Colonic mucosa (tissue), 4 donors: ENCODE results near the gene OMG. TPM values are rescaled to one million over a fixed set of nuclear protein-coding genes. Genes with fewer than 3 reads are reported as not detected.

Source experiments
- DNase-seq: peaks from one replicate; pipeline ENCODE4 v3.0.0-alpha.2; 2020
- H3K27ac ChIP-seq: fragments of 200-600 bp; one replicate; pipeline ENCODE4 v1.8.0; 2021
- H3K27me3 ChIP-seq: fragments of 200-600 bp; one replicate; pipeline ENCODE4 v1.8.0; 2021
- H3K36me3 ChIP-seq: fragments of 200-600 bp; one replicate; pipeline ENCODE4 v1.8.0; 2021
- H3K4me1 ChIP-seq: fragments of 200-600 bp; one replicate; pipeline ENCODE4 v1.8.0; 2021; ENCODE audit warnings: mild to moderate bottlenecking
- H3K4me3 ChIP-seq: fragments of 200-600 bp; one replicate; pipeline ENCODE4 v1.8.0; 2021
- H3K9ac ChIP-seq, 2 donors: one replicate each; pipeline ENCODE4 v1.7.0; 2013; ENCODE audit warnings: control low read depth in 2 of 2, low read depth in 2 of 2, low read length in 2 of 2
- H3K9me3 ChIP-seq: fragments of 200-600 bp; one replicate; pipeline ENCODE4 v1.8.0; 2021
- intact Hi-C: fragments of 100-400 bp; cut with DNase I; formaldehyde crosslinking; loops from one replicate; pipeline ENCODE4 v1.14.1; 2022
- total RNA-seq, 2 donors: library from RNA; stranded (reverse); fragmentation: NEBNext Ultra II Directional in 1 of 2; extraction: Animal tissue kit (Norgen Biotek cat#: 25700) in 1 of 2; gene quantifications; one replicate each; pipeline ENCODE4 v1.2.1, GENCODE V29; 2021
- TF ChIP-seq, protein P1 (sequence below): fragments of 200-600 bp; IDR thresholded peaks from one replicate; pipeline ENCODE4 v1.8.0; 2022; ENCODE audit warnings: antibody characterized with exemption, mild to moderate bottlenecking
- donor health status: healthy.
- donor health status: DM: no; HTN: no; CAD: no.
- donor health status: DM: no; HTN: no; CAD: no.

Gene OMG
- total RNA-seq, 2 donors from 2014 or later = 0.40 TPM; not detected in 1

DNA sequence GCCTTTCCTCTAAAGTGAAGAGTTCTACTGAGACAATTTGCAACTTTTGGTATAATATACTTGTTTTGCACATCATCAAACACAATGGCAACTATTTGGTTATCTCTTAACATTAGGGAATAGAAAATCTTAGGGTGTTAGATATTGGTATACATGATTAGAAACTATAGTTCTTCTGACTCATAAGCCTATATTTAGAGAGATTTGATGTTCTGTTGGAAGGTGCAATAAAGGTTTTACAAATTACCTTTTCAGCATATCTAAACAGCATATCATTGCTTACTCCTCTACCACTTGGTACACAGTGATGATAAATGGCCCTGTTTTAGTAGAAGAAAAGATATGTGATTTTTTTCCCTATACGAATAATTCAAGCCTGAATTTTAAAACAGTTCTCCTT is 10.6 kb upstream of the OMG start:
- no peak overlapping the region for H3K9ac ChIP-seq
- TF ChIP-seq, protein P1, sequence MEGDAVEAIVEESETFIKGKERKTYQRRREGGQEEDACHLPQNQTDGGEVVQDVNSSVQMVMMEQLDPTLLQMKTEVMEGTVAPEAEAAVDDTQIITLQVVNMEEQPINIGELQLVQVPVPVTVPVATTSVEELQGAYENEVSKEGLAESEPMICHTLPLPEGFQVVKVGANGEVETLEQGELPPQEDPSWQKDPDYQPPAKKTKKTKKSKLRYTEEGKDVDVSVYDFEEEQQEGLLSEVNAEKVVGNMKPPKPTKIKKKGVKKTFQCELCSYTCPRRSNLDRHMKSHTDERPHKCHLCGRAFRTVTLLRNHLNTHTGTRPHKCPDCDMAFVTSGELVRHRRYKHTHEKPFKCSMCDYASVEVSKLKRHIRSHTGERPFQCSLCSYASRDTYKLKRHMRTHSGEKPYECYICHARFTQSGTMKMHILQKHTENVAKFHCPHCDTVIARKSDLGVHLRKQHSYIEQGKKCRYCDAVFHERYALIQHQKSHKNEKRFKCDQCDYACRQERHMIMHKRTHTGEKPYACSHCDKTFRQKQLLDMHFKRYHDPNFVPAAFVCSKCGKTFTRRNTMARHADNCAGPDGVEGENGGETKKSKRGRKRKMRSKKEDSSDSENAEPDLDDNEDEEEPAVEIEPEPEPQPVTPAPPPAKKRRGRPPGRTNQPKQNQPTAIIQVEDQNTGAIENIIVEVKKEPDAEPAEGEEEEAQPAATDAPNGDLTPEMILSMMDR = no peak
- no peak overlapping the region for H3K27ac ChIP-seq
- no peak for DNase-seq
- H3K36me3 ChIP-seq = no peaks in the 10 kb centered on the region
- H3K9me3 ChIP-seq = no peaks in the 10 kb centered on the region
- no peaks in the 10 kb centered on the region for H3K27me3 ChIP-seq
- no peaks in the 10 kb centered on the region for H3K4me1 ChIP-seq
- no peak overlapping the region for H3K4me3 ChIP-seq
- intact Hi-C loops = no loop called here

DNA sequence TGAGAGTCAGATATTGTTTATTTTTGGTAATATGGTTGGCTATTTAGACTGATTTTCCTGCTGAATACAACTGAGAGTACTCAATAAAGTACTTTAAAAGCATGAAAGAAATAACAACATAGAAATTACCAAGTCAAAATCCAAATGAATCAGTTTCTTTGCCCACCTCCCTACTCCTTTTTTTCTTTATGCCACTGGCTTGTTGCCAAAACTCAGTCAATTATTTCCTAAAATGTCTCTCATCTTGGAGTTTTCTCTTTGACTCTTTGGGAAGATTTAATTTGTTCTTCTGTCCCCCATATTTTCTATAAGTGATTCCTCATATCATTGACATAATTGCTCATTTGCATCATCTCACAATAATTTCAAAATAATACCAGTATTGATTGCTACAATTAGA is 2.6 kb upstream of the OMG start:
- Histone ChIP-seq H3K27ac (no peak overlapping the region), H3K4me3 (no peak overlapping the region), H3K36me3 (no peaks in the 10 kb centered on the region), H3K9ac (no peak overlapping the region), H3K27me3 (no peaks in the 10 kb centered on the region), H3K9me3 (no peaks in the 10 kb centered on the region), H3K4me1 (no peaks in the 10 kb centered on the region)
- no peak for DNase-seq
- intact Hi-C loops = no loop called here
- TF ChIP-seq, protein P1 = no peak

DNA sequence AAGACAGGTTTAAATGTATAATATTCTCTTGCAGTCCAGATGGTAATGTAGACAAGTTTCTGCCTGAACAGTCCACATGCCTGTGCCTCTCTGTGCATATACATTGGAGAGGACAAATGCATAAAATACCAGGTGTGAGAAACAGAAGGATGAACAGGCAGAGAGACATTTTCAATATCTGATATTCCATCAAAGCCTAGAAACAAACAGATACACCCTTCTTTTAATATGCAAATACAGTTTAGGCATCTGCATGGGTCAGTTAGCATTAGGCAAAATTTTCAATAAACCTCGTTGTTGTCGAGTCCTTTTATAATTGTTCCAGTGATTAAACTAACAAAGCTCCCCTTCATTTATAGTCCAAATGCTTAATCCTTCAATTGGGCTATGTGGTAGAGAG is 897 bp downstream of the OMG start:
- H3K4me1 ChIP-seq = no peaks in the 10 kb centered on the region
- no peak overlapping the region for H3K4me3 ChIP-seq
- H3K27me3 ChIP-seq = no peaks in the 10 kb centered on the region
- no peaks in the 10 kb centered on the region for H3K9me3 ChIP-seq
- intact Hi-C loops = no loop called here
- no peaks in the 10 kb centered on the region for H3K36me3 ChIP-seq
- no peak overlapping the region for H3K27ac ChIP-seq
- no peak overlapping the region for H3K9ac ChIP-seq
- no peak for DNase-seq
- TF ChIP-seq, protein P1 = no peak

DNA sequence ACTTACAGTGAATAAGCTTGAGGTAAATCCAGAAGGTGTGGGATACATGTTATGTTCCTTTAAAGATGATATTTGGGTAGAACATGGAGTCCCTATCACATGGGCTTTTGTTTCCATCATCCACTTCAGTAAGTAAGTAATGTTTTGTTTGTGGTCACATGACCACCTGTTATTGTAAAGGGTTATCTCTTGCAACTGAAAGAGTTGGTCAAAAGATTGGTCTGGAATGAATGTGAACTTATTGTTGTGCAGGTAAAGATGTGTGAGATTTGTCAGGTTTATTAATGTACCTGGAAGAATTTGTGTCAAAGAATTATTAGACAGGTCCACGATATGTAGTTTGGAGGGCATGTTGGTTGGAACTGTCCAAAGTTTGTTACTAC is 1.6 kb downstream of the OMG start:
- TF ChIP-seq, protein P1 = no peak
- Histone ChIP-seq H3K9ac (no peak overlapping the region), H3K9me3 (no peaks in the 10 kb centered on the region), H3K27me3 (no peaks in the 10 kb centered on the region), H3K36me3 (no peaks in the 10 kb centered on the region), H3K27ac (no peak overlapping the region), H3K4me3 (no peak overlapping the region), H3K4me1 (no peaks in the 10 kb centered on the region)
- no peak for DNase-seq
- intact Hi-C loops = no loop called here

DNA sequence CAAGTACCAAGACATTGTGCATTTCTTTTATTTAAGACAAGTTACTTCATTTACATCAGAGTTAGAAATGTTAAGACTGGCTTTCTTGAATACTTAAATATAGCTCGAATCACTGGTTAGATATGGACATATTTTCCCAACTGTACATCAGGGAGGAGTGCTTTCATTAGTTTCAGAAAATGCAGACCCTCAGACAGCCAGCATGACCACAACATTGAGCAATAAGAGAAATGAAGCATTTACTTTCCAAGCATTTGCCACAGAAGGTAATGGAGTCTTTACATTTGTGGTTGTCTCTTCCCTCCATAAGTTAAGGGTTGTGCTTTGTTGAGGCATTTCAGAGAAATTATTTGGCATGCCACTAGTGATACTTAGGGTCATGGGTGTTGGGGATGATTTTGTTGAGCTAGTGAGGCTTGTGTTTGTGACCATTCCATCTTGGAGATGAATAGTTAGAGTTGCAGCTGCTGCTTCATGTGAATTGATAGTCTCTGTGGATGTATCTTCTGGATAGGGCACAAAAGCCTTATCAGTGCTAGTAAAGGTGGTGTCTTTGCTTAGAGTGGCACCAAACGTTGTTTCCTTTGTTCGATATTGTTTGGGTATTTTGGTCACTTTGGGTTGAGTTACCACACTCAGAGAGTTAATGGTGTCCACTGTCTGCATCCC is 2.1 kb downstream of the OMG start:
- H3K27ac ChIP-seq = no peak overlapping the region
- H3K4me3 ChIP-seq = no peak overlapping the region
- intact Hi-C loops = no loop called here
- H3K9ac ChIP-seq = no peak overlapping the region
- DNase-seq = no peak
- H3K4me1 ChIP-seq = no peaks in the 10 kb centered on the region
- no peaks in the 10 kb centered on the region for H3K27me3 ChIP-seq
- TF ChIP-seq, protein P1 = no peak
- H3K9me3 ChIP-seq = no peaks in the 10 kb centered on the region
- no peaks in the 10 kb centered on the region for H3K36me3 ChIP-seq
